Neural cell (in vitro differentiated cells): ENCODE measurements around the gene DUSP2. TPM values are rescaled to one million over a fixed set of nuclear protein-coding genes. Genes with fewer than 3 reads are reported as not detected.

ENCODE experiments used
- H2AFZ ChIP-seq: fragments of 200-600, 300-800 bp; sonication (generic), shearing (Covaris generic); 2 replicates; pipeline ENCODE4 v1.6.0; 2014; ENCODE audit warnings: low read depth, mild to moderate bottlenecking, antibody characterized with exemption, low read length, moderate library complexity
- H3F3A ChIP-seq: fragments of 200-600 bp; shearing (Covaris generic); 2 replicates; pipeline ENCODE4 v1.6.1; 2016; ENCODE audit warnings: mild to moderate bottlenecking, moderate library complexity, mixed read lengths, antibody characterized with exemption, low read length; ENCODE audit not compliant: insufficient read depth, poor library complexity, severe bottlenecking
- H3K27ac ChIP-seq: fragments of 200-600, 300-800 bp; sonication (generic), shearing (Covaris generic); 2 replicates; pipeline ENCODE4 v1.5.1; 2014; ENCODE audit warnings: mild to moderate bottlenecking, low read length, moderate library complexity
- H3K27me3 ChIP-seq: fragments of 300-800, 200-600 bp; sonication (generic), shearing (Covaris generic); 2 replicates; pipeline ENCODE4 v1.6.0; 2014; ENCODE audit warnings: mild to moderate bottlenecking, low read depth, low read length, moderate library complexity; ENCODE audit not compliant: insufficient read depth
- H3K36me3 ChIP-seq: fragments of 300-800, 200-600 bp; sonication (generic), shearing (Covaris generic); 2 replicates; pipeline ENCODE4 v1.5.1; 2014; ENCODE audit warnings: mild to moderate bottlenecking, antibody characterized with exemption, low read length, moderate library complexity; ENCODE audit not compliant: insufficient read depth
- H3K4me2 ChIP-seq: fragments of 300-800, 200-600 bp; sonication (generic), shearing (Covaris generic); 2 replicates; pipeline ENCODE4 v1.6.0; 2014; ENCODE audit warnings: mild to moderate bottlenecking, low read length
- H3K4me3 ChIP-seq: fragments of 300-800, 200-600 bp; sonication (generic), shearing (Covaris generic); 2 replicates; pipeline ENCODE4 v1.5.1; 2014; ENCODE audit warnings: mild to moderate bottlenecking, low read length, moderate library complexity
- H3K79me2 ChIP-seq: fragments of 200-600 bp; shearing (Covaris generic); replicated peaks from 2 replicates; pipeline ENCODE4 v1.6.0; 2014; ENCODE audit warnings: mild to moderate bottlenecking, low read length, moderate library complexity; ENCODE audit not compliant: insufficient read depth
- H3K9ac ChIP-seq: fragments of 300-800, 200-600 bp; sonication (generic), shearing (Covaris generic); 2 replicates; pipeline ENCODE4 v1.6.1; 2016; ENCODE audit warnings: mild to moderate bottlenecking, low read length, mixed read lengths
- H3K9me2 ChIP-seq: fragments of 200-600 bp; shearing (Covaris generic); 2 replicates; pipeline ENCODE4 v1.6.1; 2016; ENCODE audit warnings: mild to moderate bottlenecking, low read length, mixed read lengths; ENCODE audit not compliant: insufficient read depth
- H3K9me3 ChIP-seq: fragments of 200-600, 300-800 bp; sonication (generic), shearing (Covaris generic); 2 replicates; pipeline ENCODE4 v1.6.1; 2016; ENCODE audit warnings: mild to moderate bottlenecking, mixed run types, low read length, moderate library complexity, mixed read lengths
- H4K20me1 ChIP-seq: fragments of 200-600 bp; shearing (Covaris generic); 2 replicates; pipeline ENCODE4 v1.6.1; 2016; ENCODE audit warnings: mild to moderate bottlenecking, mixed run types; ENCODE audit not compliant: insufficient read depth
- EP300 ChIP-seq: fragments of 450-650 bp; conservative IDR thresholded peaks from 2 replicates; pipeline ENCODE4 v1.6.1; 2014; ENCODE audit warnings: antibody characterized with exemption, mild to moderate bottlenecking, moderate library complexity; ENCODE audit not compliant: poor library complexity, severe bottlenecking
- EZH2 ChIP-seq: fragments of 200-600, 300-800 bp; shearing (Covaris generic), sonication (generic); IDR thresholded peaks from 2 replicates; pipeline ENCODE4 v1.6.1; 2014; ENCODE audit warnings: antibody characterized with exemption, low read length, borderline replicate concordance, mild to moderate bottlenecking; ENCODE audit not compliant: insufficient read depth, poor library complexity, severe bottlenecking
- MXI1 ChIP-seq: fragments of 450-650 bp; conservative IDR thresholded peaks from 2 replicates; pipeline ENCODE4 v1.6.1; 2014; ENCODE audit warnings: antibody characterized with exemption, mild to moderate bottlenecking; ENCODE audit not compliant: poor library complexity, severe bottlenecking
- POLR2AphosphoS5 ChIP-seq: IDR thresholded peaks from 2 replicates; pipeline ENCODE4 v1.6.1; 2012
- RAD21 ChIP-seq: fragments of 450-650 bp; conservative IDR thresholded peaks from 2 replicates; pipeline ENCODE4 v1.6.1; 2014; ENCODE audit warnings: antibody characterized with exemption, mild to moderate bottlenecking, moderate library complexity
- SMC3 ChIP-seq: fragments of 450-650 bp; conservative IDR thresholded peaks from 2 replicates; pipeline ENCODE4 v1.6.1; 2014; ENCODE audit warnings: antibody characterized with exemption, mild to moderate bottlenecking, moderate library complexity; ENCODE audit not compliant: poor library complexity
- TAF1 ChIP-seq: IDR thresholded peaks from 2 replicates; pipeline ENCODE4 v1.6.1; 2012; ENCODE audit warnings: low read depth
- polyA plus RNA-seq: library from polyadenylated mRNA; depleted of rRNA; stranded (reverse); fragments of >200 nt; gene quantifications from 2 replicates; pipeline ENCODE4 v1.2.3, GENCODE V29; 2014
- TF ChIP-seq, protein P1 (sequence below): fragments of 450-650 bp; IDR thresholded peaks from 2 replicates; pipeline ENCODE4 v1.5.1; 2014; ENCODE audit warnings: antibody characterized with exemption, mild to moderate bottlenecking, moderate library complexity; ENCODE audit not compliant: poor library complexity, severe bottlenecking
- TF ChIP-seq, protein P2 (sequence below): IDR thresholded peaks from 2 replicates; pipeline ENCODE4 v1.6.1; 2012; ENCODE audit warnings: borderline replicate concordance

Gene DUSP2
- polyA plus RNA-seq, 1 donor from 2014 or later: 2.1 TPM

DNA sequence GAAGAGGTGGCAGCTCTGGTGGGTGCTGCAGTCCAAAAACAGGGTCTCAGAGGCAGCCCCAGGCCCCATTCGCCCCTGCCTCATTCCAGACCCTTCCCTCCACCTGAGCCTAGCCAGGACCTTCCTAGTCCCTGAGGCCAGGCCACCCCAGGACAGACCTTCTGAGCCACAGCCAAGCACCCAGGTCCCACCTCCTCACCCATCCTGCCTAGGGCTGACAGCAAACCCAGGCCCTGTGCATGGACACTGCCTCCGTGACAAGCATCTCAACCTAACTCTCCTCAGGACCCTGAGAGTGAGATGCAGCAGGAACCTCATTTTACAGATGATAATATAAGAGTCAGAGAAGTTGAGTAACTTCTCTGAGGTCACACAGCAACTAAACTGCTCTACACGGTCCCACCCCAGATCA is 44.3 kb downstream of the DUSP2 start:
- H3K9ac ChIP-seq: no peak overlapping the region
- no peaks in the 10 kb centered on the region for H3K9me2 ChIP-seq
- no peaks in the 10 kb centered on the region for H4K20me1 ChIP-seq
- TF ChIP-seq EP300 (no peak), EZH2 (no peak), POLR2AphosphoS5 (no peak), TAF1 (no peak), MXI1 (no peak), RAD21 (no peak), SMC3 (no peak)
- TF ChIP-seq, protein P1, sequence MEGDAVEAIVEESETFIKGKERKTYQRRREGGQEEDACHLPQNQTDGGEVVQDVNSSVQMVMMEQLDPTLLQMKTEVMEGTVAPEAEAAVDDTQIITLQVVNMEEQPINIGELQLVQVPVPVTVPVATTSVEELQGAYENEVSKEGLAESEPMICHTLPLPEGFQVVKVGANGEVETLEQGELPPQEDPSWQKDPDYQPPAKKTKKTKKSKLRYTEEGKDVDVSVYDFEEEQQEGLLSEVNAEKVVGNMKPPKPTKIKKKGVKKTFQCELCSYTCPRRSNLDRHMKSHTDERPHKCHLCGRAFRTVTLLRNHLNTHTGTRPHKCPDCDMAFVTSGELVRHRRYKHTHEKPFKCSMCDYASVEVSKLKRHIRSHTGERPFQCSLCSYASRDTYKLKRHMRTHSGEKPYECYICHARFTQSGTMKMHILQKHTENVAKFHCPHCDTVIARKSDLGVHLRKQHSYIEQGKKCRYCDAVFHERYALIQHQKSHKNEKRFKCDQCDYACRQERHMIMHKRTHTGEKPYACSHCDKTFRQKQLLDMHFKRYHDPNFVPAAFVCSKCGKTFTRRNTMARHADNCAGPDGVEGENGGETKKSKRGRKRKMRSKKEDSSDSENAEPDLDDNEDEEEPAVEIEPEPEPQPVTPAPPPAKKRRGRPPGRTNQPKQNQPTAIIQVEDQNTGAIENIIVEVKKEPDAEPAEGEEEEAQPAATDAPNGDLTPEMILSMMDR: no peak
- TF ChIP-seq, protein P2, sequence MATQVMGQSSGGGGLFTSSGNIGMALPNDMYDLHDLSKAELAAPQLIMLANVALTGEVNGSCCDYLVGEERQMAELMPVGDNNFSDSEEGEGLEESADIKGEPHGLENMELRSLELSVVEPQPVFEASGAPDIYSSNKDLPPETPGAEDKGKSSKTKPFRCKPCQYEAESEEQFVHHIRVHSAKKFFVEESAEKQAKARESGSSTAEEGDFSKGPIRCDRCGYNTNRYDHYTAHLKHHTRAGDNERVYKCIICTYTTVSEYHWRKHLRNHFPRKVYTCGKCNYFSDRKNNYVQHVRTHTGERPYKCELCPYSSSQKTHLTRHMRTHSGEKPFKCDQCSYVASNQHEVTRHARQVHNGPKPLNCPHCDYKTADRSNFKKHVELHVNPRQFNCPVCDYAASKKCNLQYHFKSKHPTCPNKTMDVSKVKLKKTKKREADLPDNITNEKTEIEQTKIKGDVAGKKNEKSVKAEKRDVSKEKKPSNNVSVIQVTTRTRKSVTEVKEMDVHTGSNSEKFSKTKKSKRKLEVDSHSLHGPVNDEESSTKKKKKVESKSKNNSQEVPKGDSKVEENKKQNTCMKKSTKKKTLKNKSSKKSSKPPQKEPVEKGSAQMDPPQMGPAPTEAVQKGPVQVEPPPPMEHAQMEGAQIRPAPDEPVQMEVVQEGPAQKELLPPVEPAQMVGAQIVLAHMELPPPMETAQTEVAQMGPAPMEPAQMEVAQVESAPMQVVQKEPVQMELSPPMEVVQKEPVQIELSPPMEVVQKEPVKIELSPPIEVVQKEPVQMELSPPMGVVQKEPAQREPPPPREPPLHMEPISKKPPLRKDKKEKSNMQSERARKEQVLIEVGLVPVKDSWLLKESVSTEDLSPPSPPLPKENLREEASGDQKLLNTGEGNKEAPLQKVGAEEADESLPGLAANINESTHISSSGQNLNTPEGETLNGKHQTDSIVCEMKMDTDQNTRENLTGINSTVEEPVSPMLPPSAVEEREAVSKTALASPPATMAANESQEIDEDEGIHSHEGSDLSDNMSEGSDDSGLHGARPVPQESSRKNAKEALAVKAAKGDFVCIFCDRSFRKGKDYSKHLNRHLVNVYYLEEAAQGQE: no peak
- H3K36me3 ChIP-seq: no peaks in the 10 kb centered on the region
- no peak overlapping the region for H3K27ac ChIP-seq
- no peaks in the 10 kb centered on the region for H3K27me3 ChIP-seq
- no peak overlapping the region for H3K4me2 ChIP-seq
- H3K9me3 ChIP-seq: no peaks in the 10 kb centered on the region
- no peaks in the 10 kb centered on the region for H3K79me2 ChIP-seq
- H3F3A ChIP-seq: no peaks in the 10 kb centered on the region
- H2AFZ ChIP-seq: no peak overlapping the region
- no peak overlapping the region for H3K4me3 ChIP-seq

DNA sequence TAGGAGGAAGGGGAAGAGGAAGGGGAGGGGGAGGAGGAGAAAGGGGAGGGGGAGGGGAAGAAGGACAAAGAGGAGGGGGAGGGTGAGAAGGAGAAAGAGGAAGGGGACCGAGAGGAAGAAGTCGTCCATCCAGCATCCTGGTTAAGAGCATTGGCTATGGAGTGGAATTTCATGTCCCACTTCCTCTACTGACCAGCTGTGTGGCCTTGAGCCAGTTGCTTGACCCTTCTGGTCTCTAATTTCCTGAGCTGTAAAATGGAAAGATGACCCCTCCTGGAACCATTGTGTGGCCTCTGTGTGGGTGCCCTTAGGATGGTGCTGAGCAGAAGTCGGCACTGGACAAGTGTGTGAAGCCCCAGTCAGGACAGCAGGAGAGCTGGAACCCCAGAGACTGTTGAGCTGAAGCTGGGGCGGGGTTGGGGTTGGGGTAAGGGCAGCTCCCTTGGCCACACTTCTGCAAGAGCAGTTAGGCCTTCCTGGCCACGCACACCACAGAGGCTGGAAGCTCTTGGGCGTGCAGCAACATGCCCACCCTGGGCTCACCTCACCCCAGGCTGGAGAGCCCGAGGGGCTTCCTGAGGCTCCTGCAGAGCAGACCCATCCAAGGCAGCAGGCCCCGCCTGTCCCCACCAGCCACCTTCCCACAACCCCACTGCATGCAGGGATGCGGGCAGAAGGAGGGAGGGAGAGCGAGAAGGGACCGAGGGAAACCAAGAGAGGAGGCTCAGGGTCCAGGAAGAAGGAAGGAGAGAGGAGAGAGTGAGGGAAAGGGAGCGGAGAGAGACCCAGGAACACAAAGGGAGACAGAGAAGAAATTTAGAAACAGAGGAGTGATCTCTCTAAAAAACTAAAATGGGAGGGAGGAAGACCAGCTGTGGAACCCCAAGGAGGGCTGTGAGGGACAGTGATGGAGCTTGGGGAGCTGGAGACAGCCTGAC is 45.1 kb downstream of the DUSP2 start:
- H3K79me2 ChIP-seq: no peaks in the 10 kb centered on the region
- H2AFZ ChIP-seq: no peak overlapping the region
- no peaks in the 10 kb centered on the region for H3K36me3 ChIP-seq
- no peak overlapping the region for H3K4me3 ChIP-seq
- H4K20me1 ChIP-seq: no peaks in the 10 kb centered on the region
- no peaks in the 10 kb centered on the region for H3F3A ChIP-seq
- no peak overlapping the region for H3K4me2 ChIP-seq
- H3K27me3 ChIP-seq: no peaks in the 10 kb centered on the region
- TF ChIP-seq, protein P2: no peak
- no peak for TF ChIP-seq EZH2
- no peak for TF ChIP-seq MXI1
- TF ChIP-seq EP300: no peak
- H3K9me2 ChIP-seq: no peaks in the 10 kb centered on the region
- no peak overlapping the region for H3K9ac ChIP-seq
- no peaks in the 10 kb centered on the region for H3K9me3 ChIP-seq
- no peak overlapping the region for H3K27ac ChIP-seq
